RWPE1 (cell line): ENCODE data around the gene EPB41L5.
"Not testable (repeated sequence)": the region's sequence is repeated elsewhere in the genome, so short reads cannot be mapped to it uniquely, and the experiment has no call there.

Experiments
- CTCF ChIA-PET: fragments of 350-600 bp; sonication (Branson Sonifier 250); formaldehyde crosslinking; extraction: SDS; loops from one replicate; lab custom pipeline; 2021; lab: Yijun Ruan, JAX
- POLR2A ChIA-PET: fragments of 400-600 bp; formaldehyde crosslinking; extraction: SDS; loops from one replicate; lab custom pipeline; 2020; ENCODE audit warnings: antibody characterized with exemption; ENCODE audit not compliant: low non-redundant PET; lab: Yijun Ruan, JAX
- DNase-seq: peaks from one replicate; pipeline ENCODE4 v3.0.0; 2012; ENCODE audit warnings: low spot score
- H3K27ac ChIP-seq: fragments of 450-650 bp; 2 replicates; pipeline ENCODE4 v1.5.1; 2017
- TF ChIP-seq, protein P1 (sequence below): fragments of 450-650 bp; conservative IDR thresholded peaks from 2 replicates; pipeline ENCODE4 v1.5.1; 2017; ENCODE audit warnings: low read depth, mild to moderate bottlenecking

Gene EPB41L5

DNA sequence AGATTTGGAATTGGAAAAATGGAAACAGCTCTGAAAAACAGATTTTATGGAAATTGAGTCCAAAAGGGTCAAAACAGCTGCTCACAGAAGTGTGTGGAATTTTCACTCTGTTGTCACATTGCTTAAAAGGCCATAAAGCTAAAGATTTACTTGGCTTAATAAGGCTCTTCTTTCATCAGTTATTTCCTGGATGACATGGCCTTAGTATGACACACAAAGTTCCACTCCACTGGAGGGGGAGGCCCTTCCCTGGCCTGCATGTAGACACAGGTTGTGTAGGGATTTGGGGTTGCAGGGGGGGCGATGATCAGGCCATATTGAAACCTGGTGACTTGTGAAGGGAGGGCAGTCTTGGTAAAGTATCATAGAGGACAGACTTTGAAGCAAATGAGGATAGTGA is 176.3 kb downstream of the EPB41L5 start:
- DNase-seq: no peak
- POLR2A ChIA-PET: interaction anchor here (0.7 kb wide), 1 partner anchor 12 kb away, joined by 5 read pairs; no protein-coding TSS in a partner anchor
- TF ChIP-seq, protein P1, sequence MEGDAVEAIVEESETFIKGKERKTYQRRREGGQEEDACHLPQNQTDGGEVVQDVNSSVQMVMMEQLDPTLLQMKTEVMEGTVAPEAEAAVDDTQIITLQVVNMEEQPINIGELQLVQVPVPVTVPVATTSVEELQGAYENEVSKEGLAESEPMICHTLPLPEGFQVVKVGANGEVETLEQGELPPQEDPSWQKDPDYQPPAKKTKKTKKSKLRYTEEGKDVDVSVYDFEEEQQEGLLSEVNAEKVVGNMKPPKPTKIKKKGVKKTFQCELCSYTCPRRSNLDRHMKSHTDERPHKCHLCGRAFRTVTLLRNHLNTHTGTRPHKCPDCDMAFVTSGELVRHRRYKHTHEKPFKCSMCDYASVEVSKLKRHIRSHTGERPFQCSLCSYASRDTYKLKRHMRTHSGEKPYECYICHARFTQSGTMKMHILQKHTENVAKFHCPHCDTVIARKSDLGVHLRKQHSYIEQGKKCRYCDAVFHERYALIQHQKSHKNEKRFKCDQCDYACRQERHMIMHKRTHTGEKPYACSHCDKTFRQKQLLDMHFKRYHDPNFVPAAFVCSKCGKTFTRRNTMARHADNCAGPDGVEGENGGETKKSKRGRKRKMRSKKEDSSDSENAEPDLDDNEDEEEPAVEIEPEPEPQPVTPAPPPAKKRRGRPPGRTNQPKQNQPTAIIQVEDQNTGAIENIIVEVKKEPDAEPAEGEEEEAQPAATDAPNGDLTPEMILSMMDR: no peak
- CTCF ChIA-PET: interaction anchor here (0.7 kb wide), 1 partner anchor 491 kb away, joined by 3 read pairs; no protein-coding TSS in a partner anchor
- no peak overlapping the region for H3K27ac ChIP-seq

DNA sequence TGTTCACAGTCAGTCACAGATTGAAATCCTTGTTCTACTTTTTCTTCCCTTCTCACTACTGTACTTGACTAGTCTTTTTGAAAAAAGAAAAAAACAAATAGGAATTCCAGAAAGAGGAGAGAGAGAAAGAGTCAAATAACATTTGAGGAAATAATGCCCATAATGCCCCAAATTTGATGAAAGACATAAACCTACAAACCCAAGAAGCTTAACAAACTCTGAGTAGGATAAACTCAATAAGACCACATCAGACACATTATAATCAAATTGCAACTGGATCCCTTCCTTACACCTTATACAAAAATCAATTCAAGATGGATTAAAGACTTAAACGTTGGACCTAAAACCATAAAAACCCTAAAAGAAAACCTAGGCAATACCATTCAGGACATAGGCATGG is 179.4 kb downstream of the EPB41L5 start:
- TF ChIP-seq, protein P1: no peak
- ChIA-PET CTCF (interaction anchor here (0.7 to 0.8 kb wide), 2 partner anchors 14 to 18 kb away, joined by 4 read pairs; no protein-coding TSS in a partner anchor), POLR2A (no interaction called here)
- DNase-seq: no peak
- H3K27ac ChIP-seq: no peak overlapping the region

GRCh38 chr2:120195553-120195952 is 182.7 kb downstream of the EPB41L5 start:
- POLR2A ChIA-PET: no interaction called here
- CTCF ChIA-PET: interaction anchor here (0.6 to 1.1 kb wide), 2 partner anchors 14 to 323 kb away, joined by 3 read pairs; no protein-coding TSS in a partner anchor
- TF ChIP-seq, protein P1: no peak
- DNase-seq: no peak
- no peak overlapping the region for H3K27ac ChIP-seq

DNA sequence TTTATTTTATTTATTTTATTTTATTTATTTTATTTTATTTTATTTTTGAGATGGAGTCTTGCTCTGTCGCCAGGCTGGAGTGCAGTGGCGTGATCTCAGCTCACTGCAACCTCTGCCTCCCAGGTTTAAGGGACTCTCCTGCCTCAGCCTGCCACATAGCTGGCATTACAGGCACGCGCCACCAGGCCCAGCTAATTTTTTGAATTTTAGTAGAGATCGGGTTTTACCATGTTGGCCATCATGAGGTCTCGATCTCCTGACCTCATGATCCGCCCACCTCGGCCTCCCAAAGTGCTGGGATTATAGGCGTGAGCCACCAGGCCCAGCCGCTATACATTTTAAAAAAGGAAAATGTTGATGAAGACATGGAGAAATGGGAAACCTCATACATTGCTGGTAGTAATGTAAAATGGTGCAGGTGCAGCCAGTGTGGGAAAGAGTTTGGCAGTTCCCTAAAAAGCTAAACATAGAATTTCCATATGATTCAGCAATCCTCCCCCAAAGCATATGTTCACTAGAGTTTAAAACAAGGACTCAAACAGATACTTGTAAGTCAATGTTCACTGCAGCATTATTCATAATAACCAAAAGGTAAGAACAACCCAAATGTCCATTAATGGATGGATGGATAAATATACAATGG is 187.1 kb downstream of the EPB41L5 start:
- POLR2A ChIA-PET, DNase-seq, H3K27ac ChIP-seq: not testable (repeated sequence)
- CTCF ChIA-PET: interaction anchor here (0.7 kb wide), 1 partner anchor 25 kb away, joined by 3 read pairs; no protein-coding TSS in a partner anchor

DNA sequence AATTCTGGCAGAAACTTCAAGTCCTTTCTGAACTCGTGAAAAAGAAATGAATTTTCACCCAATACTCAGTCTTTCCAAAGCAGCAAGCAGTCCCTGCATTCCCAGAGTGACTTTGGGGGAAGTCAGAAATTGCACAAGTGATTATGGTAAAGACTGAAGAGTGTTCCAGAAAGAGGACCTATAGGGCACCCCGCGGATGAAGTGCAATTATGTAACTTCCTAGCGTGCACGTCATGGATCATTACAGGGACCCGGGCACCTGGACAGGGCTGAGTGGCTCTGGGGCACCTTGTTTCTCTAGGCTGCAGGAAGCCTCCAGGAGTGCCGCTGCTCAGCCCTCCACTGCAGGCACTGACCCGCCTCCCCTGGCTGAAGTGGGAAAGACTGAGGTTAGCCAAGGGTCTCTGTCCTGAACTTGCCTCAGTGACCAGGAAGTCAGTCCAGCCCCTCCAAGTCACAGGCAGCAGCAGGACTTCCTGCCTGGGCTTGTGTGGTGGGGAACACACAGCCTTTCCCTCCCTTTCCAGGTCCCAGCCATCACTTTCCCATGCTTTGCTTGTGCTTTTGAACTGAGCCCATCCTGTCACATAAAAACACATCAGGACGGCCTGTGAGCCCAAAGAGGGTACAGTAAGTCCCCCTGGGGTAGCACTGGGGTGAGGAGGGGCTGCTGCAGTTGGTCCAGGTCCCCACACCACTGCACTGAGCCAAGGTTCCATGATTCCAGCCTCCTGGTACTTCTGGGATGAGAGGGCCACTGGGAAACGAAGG is 190.6 kb downstream of the EPB41L5 start:
- ChIA-PET CTCF (interaction anchor here (0.7 kb wide), 1 partner anchor 398 kb away, joined by 3 read pairs; no protein-coding TSS in a partner anchor), POLR2A (no interaction called here)
- TF ChIP-seq, protein P1: no peak
- no peak overlapping the region for H3K27ac ChIP-seq
- no peak for DNase-seq

- DNase-seq: no peak
- ChIA-PET CTCF (interaction anchor here (0.7 kb wide), 1 partner anchor 398 kb away, joined by 3 read pairs; no protein-coding TSS in a partner anchor), POLR2A (no interaction called here)
- TF ChIP-seq, protein P1: no peak
- H3K27ac ChIP-seq: no peak overlapping the region
Measured at GRCh38 chr2:120204022-120204405, 191.1 kb downstream of the EPB41L5 start.
